Stimulated activated memory B cell treated with anti-CD40 and anti-IgM and Interleukin-4, amounts not matched to agents 10 μg/mL and 1 μg/mL and 100 μg/mL, for 72 hours (primary cell): ENCODE results near the gene CCDC88C.
"Not testable (repeated sequence)": the region's sequence is repeated elsewhere in the genome, so short reads cannot be mapped to it uniquely, and the experiment has no call there.

Experiments
- ATAC-seq: fragments of 150-1000 bp; cut with Tn5 transposase; 2 replicates; pipeline ENCODE4 v1.10.0; 2021
- H3K27ac Mint-ChIP-seq: one replicate; pipeline ENCODE4 v1.8.0; 2022; ENCODE audit warnings: mild to moderate bottlenecking, mixed read lengths
- H3K27me3 Mint-ChIP-seq: one replicate; pipeline ENCODE4 v1.8.0; 2022; ENCODE audit warnings: mixed read lengths
- H3K36me3 Mint-ChIP-seq: one replicate; pipeline ENCODE4 v1.8.0; 2022; ENCODE audit warnings: mixed read lengths
- H3K4me1 Mint-ChIP-seq: one replicate; pipeline ENCODE4 v1.8.0; 2022; ENCODE audit warnings: mixed read lengths
- H3K4me3 Mint-ChIP-seq: one replicate; pipeline ENCODE4 v1.8.0; 2022; ENCODE audit warnings: mild to moderate bottlenecking, moderate library complexity, mixed read lengths
- H3K9me3 Mint-ChIP-seq: one replicate; pipeline ENCODE4 v1.8.0; 2022; ENCODE audit warnings: mixed read lengths

CCDC88C gene, protein sequence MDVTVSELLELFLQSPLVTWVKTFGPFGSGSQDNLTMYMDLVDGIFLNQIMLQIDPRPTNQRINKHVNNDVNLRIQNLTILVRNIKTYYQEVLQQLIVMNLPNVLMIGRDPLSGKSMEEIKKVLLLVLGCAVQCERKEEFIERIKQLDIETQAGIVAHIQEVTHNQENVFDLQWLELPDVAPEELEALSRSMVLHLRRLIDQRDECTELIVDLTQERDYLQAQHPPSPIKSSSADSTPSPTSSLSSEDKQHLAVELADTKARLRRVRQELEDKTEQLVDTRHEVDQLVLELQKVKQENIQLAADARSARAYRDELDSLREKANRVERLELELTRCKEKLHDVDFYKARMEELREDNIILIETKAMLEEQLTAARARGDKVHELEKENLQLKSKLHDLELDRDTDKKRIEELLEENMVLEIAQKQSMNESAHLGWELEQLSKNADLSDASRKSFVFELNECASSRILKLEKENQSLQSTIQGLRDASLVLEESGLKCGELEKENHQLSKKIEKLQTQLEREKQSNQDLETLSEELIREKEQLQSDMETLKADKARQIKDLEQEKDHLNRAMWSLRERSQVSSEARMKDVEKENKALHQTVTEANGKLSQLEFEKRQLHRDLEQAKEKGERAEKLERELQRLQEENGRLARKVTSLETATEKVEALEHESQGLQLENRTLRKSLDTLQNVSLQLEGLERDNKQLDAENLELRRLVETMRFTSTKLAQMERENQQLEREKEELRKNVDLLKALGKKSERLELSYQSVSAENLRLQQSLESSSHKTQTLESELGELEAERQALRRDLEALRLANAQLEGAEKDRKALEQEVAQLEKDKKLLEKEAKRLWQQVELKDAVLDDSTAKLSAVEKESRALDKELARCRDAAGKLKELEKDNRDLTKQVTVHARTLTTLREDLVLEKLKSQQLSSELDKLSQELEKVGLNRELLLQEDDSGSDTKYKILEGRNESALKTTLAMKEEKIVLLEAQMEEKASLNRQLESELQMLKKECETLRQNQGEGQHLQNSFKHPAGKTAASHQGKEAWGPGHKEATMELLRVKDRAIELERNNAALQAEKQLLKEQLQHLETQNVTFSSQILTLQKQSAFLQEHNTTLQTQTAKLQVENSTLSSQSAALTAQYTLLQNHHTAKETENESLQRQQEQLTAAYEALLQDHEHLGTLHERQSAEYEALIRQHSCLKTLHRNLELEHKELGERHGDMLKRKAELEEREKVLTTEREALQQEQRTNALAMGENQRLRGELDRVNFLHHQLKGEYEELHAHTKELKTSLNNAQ (N-terminal part only)

GRCh38 chr14:91417120-91417982, at the start of gene CCDC88C:
Gene CCDC88C (minus strand): TSS chr14:91417820. CDS start chr14:91417690, 130 bp downstream.
- Mint-ChIP-seq H3K4me1 (peaks cover 56% of the 10 kb centered on the region), H3K36me3 (peaks cover 27% of the 10 kb centered on the region), H3K27me3 (no peaks in the 10 kb centered on the region), H3K9me3 (no peaks in the 10 kb centered on the region), H3K4me3 (peak within 1 kb of the TSS; percentile 98), H3K27ac (peak within 1 kb of the TSS; percentile 95)
- peak; percentile 78 for ATAC-seq

- no peak overlapping the region for H3K4me3 Mint-ChIP-seq
- H3K4me1 Mint-ChIP-seq = peaks cover 11% of the 10 kb centered on the region
- peaks cover 70% of the 10 kb centered on the region for H3K36me3 Mint-ChIP-seq
- H3K27me3 Mint-ChIP-seq = no peaks in the 10 kb centered on the region
- no peak for ATAC-seq
- no peak overlapping the region for H3K27ac Mint-ChIP-seq
- H3K9me3 Mint-ChIP-seq = no peaks in the 10 kb centered on the region
These were observed 48.6 kb upstream of the CCDC88C start for GRCh38 chr14:91466192-91466591.

- no peak for ATAC-seq
- Mint-ChIP-seq H3K9me3 (no peaks in the 10 kb centered on the region), H3K4me3 (no peak overlapping the region), H3K36me3 (peaks cover 70% of the 10 kb centered on the region), H3K27ac (no peak overlapping the region), H3K4me1 (peaks cover 15% of the 10 kb centered on the region), H3K27me3 (no peaks in the 10 kb centered on the region)
These were observed 47.1 kb upstream of the CCDC88C start for GRCh38 chr14:91464615-91465205.

- no peaks in the 10 kb centered on the region for H3K27me3 Mint-ChIP-seq
- H3K27ac Mint-ChIP-seq = no peak overlapping the region
- no peak for ATAC-seq
- H3K4me1 Mint-ChIP-seq = peaks cover 15% of the 10 kb centered on the region
- peaks cover 59% of the 10 kb centered on the region for H3K36me3 Mint-ChIP-seq
- no peaks in the 10 kb centered on the region for H3K9me3 Mint-ChIP-seq
- H3K4me3 Mint-ChIP-seq = no peak overlapping the region
These were observed 41.0 kb upstream of the CCDC88C start for GRCh38 chr14:91458612-91459011.

DNA sequence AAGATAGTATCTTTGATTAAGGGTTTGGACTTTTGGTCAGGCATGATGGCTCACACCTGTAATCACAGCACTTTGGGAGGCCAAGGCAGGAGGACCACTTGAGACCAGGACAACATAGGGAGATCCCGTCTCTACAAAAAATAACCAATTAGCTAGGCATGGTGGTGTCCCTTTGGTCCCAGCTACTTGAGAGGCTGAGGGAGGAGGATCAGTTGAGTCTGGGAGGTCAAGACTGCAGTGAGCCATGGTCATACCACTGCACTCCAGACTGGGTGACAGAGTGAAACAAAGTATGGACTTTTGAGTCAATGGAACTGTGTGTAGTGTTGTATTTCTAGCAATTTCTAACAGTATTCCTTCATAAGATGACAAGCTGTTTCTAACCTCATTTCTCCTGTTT, 38.7 kb upstream of the CCDC88C start:
- Mint-ChIP-seq H3K9me3 (no peaks in the 10 kb centered on the region), H3K36me3 (peaks cover 43% of the 10 kb centered on the region), H3K4me1 (peaks cover 5% of the 10 kb centered on the region), H3K27ac (no peak overlapping the region), H3K4me3 (no peak overlapping the region), H3K27me3 (no peaks in the 10 kb centered on the region)
- ATAC-seq = no peak

DNA sequence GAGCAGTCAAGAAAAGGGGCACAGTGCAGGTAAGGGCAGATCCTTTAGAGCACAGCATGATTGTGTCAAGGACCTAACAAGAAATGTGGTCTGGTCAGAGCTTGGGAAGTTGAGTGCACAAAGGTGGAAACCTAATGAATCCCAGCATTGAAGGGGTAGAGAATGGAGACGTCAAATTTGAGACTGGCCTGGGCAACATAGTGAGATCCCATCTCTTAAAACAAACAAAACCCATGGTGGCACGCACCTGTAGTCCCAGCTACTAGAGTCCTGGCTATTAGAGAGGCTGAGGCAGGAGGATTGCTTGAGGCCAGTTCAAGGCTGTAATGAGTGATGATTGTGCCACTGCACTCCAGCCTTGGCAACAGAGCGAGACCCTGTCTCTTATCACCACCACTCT, 37.0 kb upstream of the CCDC88C start:
- Mint-ChIP-seq H3K27ac (no peak overlapping the region), H3K9me3 (no peaks in the 10 kb centered on the region), H3K4me3 (no peak overlapping the region), H3K27me3 (no peaks in the 10 kb centered on the region), H3K36me3 (peaks cover 29% of the 10 kb centered on the region), H3K4me1 (no peaks in the 10 kb centered on the region)
- ATAC-seq = no peak

- H3K27me3 Mint-ChIP-seq = no peaks in the 10 kb centered on the region
- no peak overlapping the region for H3K27ac Mint-ChIP-seq
- H3K4me1 Mint-ChIP-seq = no peaks in the 10 kb centered on the region
- no peaks in the 10 kb centered on the region for H3K9me3 Mint-ChIP-seq
- peaks cover 29% of the 10 kb centered on the region for H3K36me3 Mint-ChIP-seq
- H3K4me3 Mint-ChIP-seq = no peak overlapping the region
- ATAC-seq = no peak
These were observed 36.5 kb upstream of the CCDC88C start for GRCh38 chr14:91454155-91454554.

GRCh38 chr14:91453744-91454143, 36.1 kb upstream of the CCDC88C start:
- Mint-ChIP-seq H3K36me3 (peaks cover 29% of the 10 kb centered on the region), H3K4me1 (no peaks in the 10 kb centered on the region), H3K27ac (no peak overlapping the region), H3K9me3 (no peaks in the 10 kb centered on the region), H3K4me3 (no peak overlapping the region), H3K27me3 (no peaks in the 10 kb centered on the region)
- no peak for ATAC-seq

DNA sequence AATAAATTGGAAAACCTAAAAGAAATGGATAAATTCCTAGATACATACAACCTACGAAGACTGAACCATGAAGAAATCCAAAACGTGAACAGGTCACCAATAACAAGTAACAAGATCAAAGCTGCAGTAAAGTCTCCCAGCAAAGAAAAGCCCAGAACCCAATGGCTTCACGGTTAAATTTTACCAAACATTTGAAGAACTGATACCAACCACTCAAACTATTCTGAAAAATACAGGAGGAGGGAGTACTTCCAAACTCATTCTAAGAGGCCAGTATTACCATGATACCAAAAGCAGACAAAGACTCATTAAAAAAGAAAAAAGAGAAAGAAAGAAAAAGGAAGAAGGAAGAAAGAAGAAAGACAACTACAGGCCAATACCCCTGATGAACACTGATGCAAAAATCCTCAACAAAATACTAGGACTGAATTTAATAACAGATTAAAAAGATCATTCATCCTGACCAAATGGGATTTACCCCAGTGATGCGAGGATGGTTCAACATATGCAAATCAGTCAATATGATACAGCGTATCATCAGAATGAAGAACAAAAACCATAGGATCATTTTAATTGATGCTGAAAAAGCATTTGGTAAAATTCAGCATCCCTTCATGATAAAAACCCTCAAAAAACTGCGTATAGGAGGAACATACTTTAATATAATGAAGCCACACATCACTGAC, 26.9 kb upstream of the CCDC88C start:
- no peak overlapping the region for H3K4me3 Mint-ChIP-seq
- ATAC-seq = no peak
- H3K9me3 Mint-ChIP-seq = no peaks in the 10 kb centered on the region
- H3K27me3 Mint-ChIP-seq = peaks cover 39% of the 10 kb centered on the region
- H3K36me3 Mint-ChIP-seq = no peaks in the 10 kb centered on the region
- H3K27ac Mint-ChIP-seq = no peak overlapping the region
- peaks cover 16% of the 10 kb centered on the region for H3K4me1 Mint-ChIP-seq

GRCh38 chr14:91439345-91439744, 21.7 kb upstream of the CCDC88C start:
- Mint-ChIP-seq H3K9me3 (no peaks in the 10 kb centered on the region), H3K27me3 (peaks cover 29% of the 10 kb centered on the region), H3K36me3 (peaks cover 11% of the 10 kb centered on the region), H3K4me1 (peaks cover 8% of the 10 kb centered on the region), H3K27ac (no peak overlapping the region), H3K4me3 (no peak overlapping the region)
- ATAC-seq = no peak

DNA sequence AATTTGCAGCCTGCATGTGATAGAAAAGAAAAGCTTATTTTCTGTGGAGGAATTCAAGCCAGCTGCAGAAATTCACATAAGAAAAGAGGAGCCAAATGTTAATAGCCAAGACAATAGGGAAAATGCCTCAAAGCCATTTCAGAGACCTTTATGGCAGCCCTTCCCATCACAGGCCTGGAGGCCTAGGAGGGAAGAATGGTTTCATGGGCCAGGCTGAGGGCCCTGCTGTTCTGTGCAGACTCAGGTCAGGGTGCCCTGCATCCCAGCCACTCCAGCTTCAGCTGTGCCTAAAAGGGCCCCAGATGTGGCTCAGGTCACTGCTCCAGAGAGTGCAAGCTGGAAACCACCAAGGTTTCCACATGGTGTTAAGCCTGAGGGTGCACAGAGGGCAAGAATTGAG, 21.2 kb upstream of the CCDC88C start:
- H3K4me1 Mint-ChIP-seq = peaks cover 3% of the 10 kb centered on the region
- H3K27ac Mint-ChIP-seq = no peak overlapping the region
- no peak overlapping the region for H3K4me3 Mint-ChIP-seq
- ATAC-seq = no peak
- H3K9me3 Mint-ChIP-seq = no peaks in the 10 kb centered on the region
- peaks cover 24% of the 10 kb centered on the region for H3K27me3 Mint-ChIP-seq
- peaks cover 11% of the 10 kb centered on the region for H3K36me3 Mint-ChIP-seq

DNA sequence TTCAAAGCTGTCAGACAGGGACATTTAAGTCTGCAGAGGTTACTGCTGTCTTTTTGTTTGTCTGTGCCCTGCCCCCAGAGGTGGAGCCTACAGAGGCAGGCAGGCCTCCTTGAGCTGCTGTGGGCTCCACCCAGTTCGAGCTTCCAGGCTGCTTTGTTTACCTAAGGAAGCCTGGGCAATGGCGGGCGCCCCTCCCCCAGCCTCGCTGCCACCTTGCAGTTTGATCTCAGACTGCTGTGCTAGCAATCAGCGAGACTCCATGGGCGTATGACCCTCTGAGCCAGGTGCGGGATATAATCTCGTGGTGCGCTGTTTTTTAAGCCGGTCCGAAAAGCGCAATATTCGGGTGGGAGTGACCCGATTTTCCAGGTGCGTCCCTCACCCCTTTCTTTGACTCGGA, 18.6 kb upstream of the CCDC88C start:
- not testable (repeated sequence) for H3K27ac Mint-ChIP-seq, H3K27me3 Mint-ChIP-seq

GRCh38 chr14:91429385-91429784, 11.8 kb upstream of the CCDC88C start:
- no peaks in the 10 kb centered on the region for H3K27me3 Mint-ChIP-seq
- H3K36me3 Mint-ChIP-seq = no peaks in the 10 kb centered on the region
- no peak overlapping the region for H3K27ac Mint-ChIP-seq
- H3K9me3 Mint-ChIP-seq = peaks cover 2% of the 10 kb centered on the region
- ATAC-seq = no peak
- H3K4me3 Mint-ChIP-seq = no peak overlapping the region
- peaks cover 21% of the 10 kb centered on the region for H3K4me1 Mint-ChIP-seq

More for the DNA sequence above, 18.6 kb upstream of the CCDC88C start:
- H3K4me1 Mint-ChIP-seq, H3K4me3 Mint-ChIP-seq, H3K9me3 Mint-ChIP-seq, ATAC-seq: not testable (repeated sequence)
- H3K36me3 Mint-ChIP-seq = peaks cover 11% of the 10 kb centered on the region
